GM12891 (cell line): ENCODE data around the gene AGT.

Experiments
- POLR2A ChIP-seq: IDR thresholded peaks from 2 replicates; pipeline ENCODE4 v1.6.1; 2011; ENCODE audit warnings: low read depth, low read length, control low read depth
- POLR2AphosphoS5 ChIP-seq: IDR thresholded peaks from 2 replicates; pipeline ENCODE4 v1.6.1; 2011; ENCODE audit warnings: low read depth, low read length, control low read depth
- POU2F2 ChIP-seq: IDR thresholded peaks from 2 replicates; pipeline ENCODE4 v1.6.1; 2011; ENCODE audit warnings: low read depth, mild to moderate bottlenecking, control low read depth, low read length, moderate library complexity
- TAF1 ChIP-seq: IDR thresholded peaks from 2 replicates; pipeline ENCODE4 v1.6.1; 2011; ENCODE audit warnings: low read depth, low read length, control low read depth

DNA sequence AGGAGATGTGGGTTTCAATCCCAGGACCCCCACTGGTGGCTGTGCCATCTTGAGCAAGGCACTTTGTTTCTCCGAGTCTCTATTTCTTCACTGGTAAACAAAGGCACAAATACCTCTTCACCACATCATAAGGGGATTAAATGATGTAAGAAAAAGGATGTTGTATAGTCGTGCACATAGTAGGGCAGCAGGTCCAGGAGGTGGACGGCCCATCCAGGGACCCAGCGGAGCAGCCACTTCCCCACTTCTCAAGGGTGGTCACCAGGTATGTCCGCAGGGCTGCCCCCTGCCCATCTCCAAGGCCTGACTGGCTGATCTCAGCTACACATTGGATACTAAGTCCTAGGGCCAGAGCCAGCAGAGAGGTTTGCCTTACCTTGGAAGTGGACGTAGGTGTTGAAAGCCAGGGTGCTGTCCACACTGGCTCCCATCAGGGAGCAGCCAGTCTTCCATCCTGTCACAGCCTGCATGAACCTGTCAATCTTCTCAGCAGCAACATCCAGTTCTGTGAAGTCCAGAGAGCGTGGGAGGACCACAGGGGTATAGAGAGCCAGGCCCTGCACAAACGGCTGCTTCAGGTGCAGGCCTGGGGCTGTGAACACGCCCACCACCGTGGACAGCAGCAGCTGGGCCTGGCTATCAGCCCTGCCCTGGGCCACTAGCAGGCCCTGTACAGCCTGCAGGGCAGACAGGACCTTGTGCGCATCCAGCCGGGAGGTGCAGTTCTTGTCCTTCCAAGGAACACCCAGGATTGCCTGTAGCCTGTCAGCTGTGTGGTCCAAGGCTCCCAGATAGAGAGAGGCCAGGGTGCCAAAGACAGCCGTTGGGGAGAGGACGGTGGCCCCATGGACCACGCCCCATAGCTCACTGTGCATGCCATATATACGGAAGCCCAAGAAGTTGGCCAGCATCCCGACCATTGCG lies 4.0 kb downstream of the AGT start:
- TF ChIP-seq POLR2A (no peak), TAF1 (no peak), POLR2AphosphoS5 (no peak), POU2F2 (no peak)
